ENCODE results near the gene VASP. TPM values are rescaled to one million over a fixed set of nuclear protein-coding genes. Genes with fewer than 3 reads are reported as not detected.
"Not testable (repeated sequence)": the region's sequence is repeated elsewhere in the genome, so short reads cannot be mapped to it uniquely, and the experiment has no call there.

The VASP gene
- total RNA-seq, 1 donor from 2014 or later, result 66.2 TPM

- DNase-seq (ENCODE audit: low spot score), result peak; percentile 53
Measured at GRCh38 chr19:45496349-45496953, 10.8 kb upstream of the VASP start.

GRCh38 chr19:45497791-45498190 is 9.5 kb upstream of the VASP start:
- no peak for DNase-seq (ENCODE audit: low spot score)

DNA sequence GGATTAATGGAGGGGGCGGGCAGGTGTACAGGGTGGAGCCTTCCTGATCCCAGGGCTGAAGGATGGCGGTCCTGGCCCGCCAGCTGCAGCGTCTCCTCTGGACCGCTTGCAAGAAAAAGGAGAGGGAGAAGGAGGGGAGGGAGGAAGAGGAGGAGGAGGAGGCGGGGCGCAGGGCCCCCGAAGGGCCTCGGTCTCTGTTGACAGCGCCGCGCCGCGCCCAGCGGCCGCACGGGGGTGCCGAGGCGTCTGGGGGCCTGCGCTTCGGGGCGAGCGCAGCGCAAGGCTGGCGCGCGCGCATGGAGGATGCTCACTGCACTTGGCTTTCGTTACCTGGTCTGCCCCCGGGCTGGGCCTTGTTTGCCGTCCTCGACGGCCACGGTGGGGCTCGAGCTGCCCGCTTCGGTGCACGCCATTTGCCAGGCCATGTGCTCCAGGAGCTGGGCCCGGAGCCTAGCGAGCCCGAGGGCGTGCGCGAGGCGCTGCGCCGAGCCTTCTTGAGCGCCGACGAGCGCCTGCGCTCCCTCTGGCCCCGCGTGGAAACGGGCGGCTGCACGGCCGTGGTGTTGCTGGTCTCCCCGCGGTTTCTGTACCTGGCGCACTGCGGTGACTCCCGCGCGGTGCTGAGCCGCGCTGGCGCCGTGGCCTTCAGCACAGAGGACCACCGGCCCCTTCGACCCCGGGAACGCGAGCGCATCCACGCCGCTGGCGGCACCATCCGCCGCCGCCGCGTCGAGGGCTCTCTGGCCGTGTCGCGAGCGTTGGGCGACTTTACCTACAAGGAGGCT is 8.7 kb upstream of the VASP start, which contains the start of gene PPM1N:
Gene PPM1N (plus strand): TSS at position 33 of the 785 bp plus-strand sequence. CDS start 30 bp downstream, at position 63.
- no peak for DNase-seq (ENCODE audit: low spot score)

GRCh38 chr19:45499196-45500180 is 7.8 kb upstream of the VASP start:
- DNase-seq (ENCODE audit: low spot score), result no peak

GRCh38 chr19:45500918-45501729 is 6.2 kb upstream of the VASP start:
- no peak for DNase-seq (ENCODE audit: low spot score)

DNA sequence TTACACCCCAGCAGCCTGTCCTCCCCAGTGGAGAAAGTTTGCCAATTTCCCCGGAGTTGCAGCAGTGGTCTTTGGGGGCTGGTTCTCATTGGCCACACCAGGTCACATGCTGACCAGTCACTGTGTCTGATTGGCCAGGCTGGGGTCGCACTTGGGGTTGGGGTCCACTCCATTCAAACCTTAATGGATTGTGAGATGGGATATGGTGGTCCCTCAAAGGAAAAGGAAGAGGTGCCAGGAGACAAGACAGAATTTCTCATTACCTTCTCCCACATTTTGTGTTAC is 5.6 kb upstream of the VASP start:
- no peak for DNase-seq (ENCODE audit: low spot score)

- no peak for DNase-seq (ENCODE audit: low spot score)
Measured at GRCh38 chr19:45502111-45502510, 5.2 kb upstream of the VASP start.

GRCh38 chr19:45503909-45504308 is 3.4 kb upstream of the VASP start:
- DNase-seq (ENCODE audit: low spot score), result no peak

DNA sequence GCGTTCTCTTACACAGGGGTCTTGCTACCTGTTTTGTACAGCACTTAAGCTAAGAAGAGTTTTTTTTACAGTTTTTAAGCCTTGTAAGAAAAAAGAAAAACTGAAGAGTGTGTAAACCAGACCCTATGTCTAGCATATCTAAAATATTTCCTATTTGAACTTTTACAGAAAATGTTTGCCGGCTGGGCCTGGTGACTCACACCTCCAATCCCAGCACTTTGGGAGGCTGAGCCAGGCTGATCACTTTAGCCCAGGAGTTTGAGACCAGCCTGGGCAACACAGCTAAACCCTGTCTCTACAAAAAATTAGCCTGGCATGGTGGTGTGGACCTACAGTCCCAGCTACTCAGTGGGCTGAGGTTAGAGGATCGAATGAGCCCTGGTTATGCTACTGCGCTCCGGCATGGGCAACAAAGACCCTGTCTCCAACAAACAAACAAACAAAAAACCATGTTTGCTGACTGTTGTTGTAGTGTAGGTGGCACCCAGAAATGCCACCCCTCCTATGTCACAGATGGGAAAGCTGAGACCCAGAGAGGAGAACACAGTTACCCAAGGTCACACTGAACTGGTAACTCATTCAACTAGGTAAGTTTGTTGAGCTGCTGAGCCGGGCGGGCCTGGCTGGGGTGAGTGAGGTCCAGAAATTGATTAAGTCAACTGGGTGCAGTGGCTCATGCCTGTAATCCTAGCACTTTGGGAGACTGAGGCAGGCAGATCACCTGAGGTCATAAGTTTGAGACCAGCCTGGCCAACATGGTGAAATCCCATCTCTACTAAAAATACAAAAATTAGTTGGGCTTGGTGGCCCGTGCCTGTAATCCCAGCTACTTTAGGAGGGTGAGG is 1.9 kb upstream of the VASP start:
- peak; percentile 59 for DNase-seq (ENCODE audit: low spot score)

DNA sequence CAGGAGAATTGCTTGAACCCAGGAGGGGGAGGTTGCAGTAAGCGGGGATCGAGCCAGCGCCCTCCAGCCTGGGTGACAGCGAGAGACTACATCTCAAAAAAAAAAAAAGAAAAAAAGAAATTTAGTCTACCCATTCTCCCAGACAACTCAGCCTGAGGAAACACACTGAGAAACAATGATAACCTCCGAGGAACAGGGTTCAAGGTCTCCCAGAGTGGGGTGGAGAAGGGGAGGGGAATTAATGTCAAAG is 1.4 kb upstream of the VASP start:
- no peak for DNase-seq (ENCODE audit: low spot score)

DNA sequence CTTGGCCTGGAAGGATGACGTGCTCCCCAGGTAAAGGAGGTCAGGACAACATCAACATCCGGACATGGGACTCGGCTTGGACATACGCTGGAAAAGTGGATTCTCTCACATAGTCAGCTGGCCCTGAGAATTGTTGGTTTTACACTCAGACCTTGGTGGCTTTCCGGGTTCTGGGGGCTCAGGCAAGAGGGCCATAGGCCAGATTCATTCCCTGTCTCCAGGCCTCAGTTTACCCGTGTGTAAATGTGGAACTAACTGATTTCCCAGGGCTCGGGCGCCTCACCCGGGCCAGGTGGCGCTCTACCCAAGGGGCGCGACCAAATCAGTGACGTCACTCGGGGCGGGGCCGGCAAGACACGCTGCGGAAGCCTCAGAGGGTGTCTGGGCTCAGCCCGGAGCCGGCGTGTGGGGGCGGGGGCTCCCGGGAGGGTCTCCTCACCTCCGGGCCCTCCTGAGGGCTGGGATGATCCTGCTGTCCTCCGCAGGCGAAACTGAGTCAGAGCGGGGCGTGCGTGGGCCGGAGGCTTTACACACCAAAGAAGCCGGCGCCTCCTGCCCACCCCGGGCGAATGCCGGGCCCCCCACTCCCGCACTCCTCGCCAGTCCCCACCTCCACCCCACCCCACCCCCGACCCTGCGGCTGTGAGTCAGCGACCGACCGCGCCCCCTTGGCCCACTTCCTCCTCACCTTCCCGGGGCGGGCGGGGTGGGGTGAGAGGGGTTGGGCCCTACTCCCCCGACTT is 862 bp upstream of the VASP start:
- peak; percentile 94 for DNase-seq (ENCODE audit: low spot score)

DNA sequence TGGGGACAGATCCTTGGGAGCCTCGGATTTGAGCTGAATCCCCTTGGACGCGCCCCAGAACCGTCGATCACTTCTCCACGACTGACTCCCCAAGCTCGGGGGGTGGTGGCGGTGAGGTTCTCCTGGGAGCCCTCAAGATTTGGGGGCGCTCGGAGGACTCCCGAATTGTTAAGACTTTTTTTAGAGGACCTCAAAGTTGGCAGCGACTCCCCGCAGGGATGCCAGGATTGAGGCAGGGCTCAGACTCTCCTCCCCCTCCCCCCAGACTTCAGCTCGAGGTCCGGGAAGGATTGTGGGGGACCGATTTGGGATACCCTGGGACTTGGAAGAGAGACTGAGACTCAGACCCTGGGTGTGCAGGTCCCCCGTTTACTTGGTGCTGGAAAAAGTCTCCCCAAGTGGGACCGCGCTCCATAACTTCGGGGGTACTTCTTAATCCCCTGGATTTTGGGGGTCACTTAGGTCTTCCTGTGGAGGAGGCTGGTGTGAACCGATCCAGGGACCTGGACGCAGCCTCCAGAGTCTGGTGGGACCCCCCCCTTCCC is 665 bp downstream of the VASP start:
- no peak for DNase-seq (ENCODE audit: low spot score)

GRCh38 chr19:45508417-45508860 is 1.2 kb downstream of the VASP start:
- peak; percentile 35 for DNase-seq (ENCODE audit: low spot score)

- DNase-seq (ENCODE audit: low spot score), result peak; percentile 58
Measured at GRCh38 chr19:45508861-45509691, 1.8 kb downstream of the VASP start.

DNA sequence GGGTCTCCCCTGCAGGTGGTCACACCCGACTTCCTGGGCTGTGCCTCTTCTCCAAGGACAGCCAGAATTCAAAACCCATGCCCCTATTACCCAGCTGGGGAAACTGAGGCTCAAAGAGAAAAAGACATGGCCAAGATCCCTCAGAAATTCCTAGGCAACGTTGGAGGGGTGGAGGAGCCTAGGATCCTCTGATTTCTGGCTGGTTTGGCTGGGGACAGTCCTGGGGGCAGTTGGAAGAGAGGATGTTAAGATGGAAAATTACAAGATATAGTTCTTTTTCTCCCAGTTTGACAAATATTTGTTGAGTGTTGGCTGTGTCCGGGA is 2.4 kb downstream of the VASP start:
- DNase-seq (ENCODE audit: low spot score), result no peak

- not testable (repeated sequence) for DNase-seq (ENCODE audit: low spot score)
Measured at GRCh38 chr19:45510352-45510751, 3.1 kb downstream of the VASP start.

DNA sequence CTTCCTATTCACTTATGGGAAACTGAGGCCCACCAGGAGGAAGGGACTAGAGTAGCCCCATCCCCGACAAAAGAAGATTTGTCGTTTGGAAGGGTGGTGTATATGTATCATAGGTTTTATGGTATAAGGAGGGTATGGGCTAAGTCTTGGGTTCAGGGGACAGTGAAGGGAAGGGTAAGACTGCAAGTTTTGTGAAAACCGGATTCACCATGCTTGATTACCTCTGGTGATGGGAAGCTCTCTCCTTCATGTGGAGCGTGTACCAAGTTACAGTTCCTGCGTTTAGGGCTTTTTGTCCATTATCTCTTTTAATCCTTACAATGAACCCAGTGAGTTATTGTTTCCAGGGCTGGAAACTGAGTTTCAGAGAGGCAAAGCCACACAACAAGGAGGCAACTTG is 3.8 kb downstream of the VASP start:
- no peak for DNase-seq (ENCODE audit: low spot score)

GRCh38 chr19:45512881-45513483 is 5.7 kb downstream of the VASP start:
- no peak for DNase-seq (ENCODE audit: low spot score)
